Thoracic aorta (tissue), 2 donors: Measurements from ENCODE around the gene STIP1. TPM values are rescaled to one million over a fixed set of nuclear protein-coding genes. Genes with fewer than 3 reads are reported as not detected.

Experiments used
- ATAC-seq: fragments of 150-250 bp; one replicate; pipeline ENCODE4 v1.8.0; 2017; ENCODE audit warnings: low read depth; ENCODE audit not compliant: insufficient number of reproducible peaks, low FRiP score
- DNase-seq: peaks from one replicate; pipeline ENCODE4 v3.0.0-alpha.2; 2020; ENCODE audit warnings: low spot score
- H3K27ac ChIP-seq, 2 donors: fragments of 200-600 bp; sonication (generic); 1 replicate in 1 of 2; 2 replicates in 1 of 2; pipeline ENCODE4 v1.5.1; 2016; ENCODE audit warnings: mild to moderate bottlenecking in 2 of 2, moderate library complexity in 2 of 2
- H3K27me3 ChIP-seq: fragments of 200-600 bp; sonication (generic); replicated peaks from 2 replicates; pipeline ENCODE4 v1.6.0; 2016; ENCODE audit warnings: mild to moderate bottlenecking; ENCODE audit not compliant: insufficient read depth
- H3K36me3 ChIP-seq: fragments of 200-600 bp; sonication (generic); one replicate; pipeline ENCODE4 v1.5.1; 2016
- H3K4me1 ChIP-seq, 2 donors: fragments of 200-600 bp; sonication (generic); 1 replicate in 1 of 2; 2 replicates in 1 of 2; pipeline versions ENCODE4 v1.5.1 to v1.6.0; 2016; ENCODE audit warnings: low read depth in 2 of 2, mild to moderate bottlenecking in 1 of 2; ENCODE audit not compliant: control insufficient read depth in 1 of 2
- H3K4me3 ChIP-seq: fragments of 200-600 bp; sonication (generic); 2 replicates; pipeline ENCODE4 v1.5.1; 2016; ENCODE audit warnings: mild to moderate bottlenecking
- H3K9me3 ChIP-seq: fragments of 200-600 bp; sonication (generic); 2 replicates; pipeline ENCODE4 v1.5.1; 2016
- CTCF ChIP-seq: fragments of 200-600 bp; sonication (generic); IDR thresholded peaks from one replicate; pipeline ENCODE4 v1.5.1; 2019; ENCODE audit warnings: antibody characterized with exemption
- total RNA-seq, 2 donors: library from RNA; depleted of rRNA; stranded (reverse); fragments of >200 nt; gene quantifications; one replicate each; pipeline versions ENCODE4 v1.1.0 to v1.2.3, GENCODE V29; 2016

Gene STIP1
- total RNA-seq, 2 donors from 2014 or later: 74.7 to 91.2 TPM

- Histone ChIP-seq H3K27ac (no peak overlapping the region), H3K36me3 (no peaks in the 10 kb centered on the region), H3K4me1 (no peaks in the 10 kb centered on the region), H3K27me3 (no peaks in the 10 kb centered on the region), H3K9me3 (no peaks in the 10 kb centered on the region), H3K4me3 (no peak overlapping the region)
- ATAC-seq (no peak), DNase-seq (no peak)
- no peak for TF ChIP-seq CTCF
These were observed 44.7 kb upstream of the STIP1 start for GRCh38 chr11:64141081-64141783.

GRCh38 chr11:64144587-64145472, 41.1 kb upstream of the STIP1 start:
- Histone ChIP-seq H3K4me3 (no peak overlapping the region), H3K36me3 (no peaks in the 10 kb centered on the region), H3K4me1 (peaks cover 0 to 6% of the 10 kb centered on the region in 2 donors), H3K27me3 (no peaks in the 10 kb centered on the region), H3K27ac (no peak overlapping the region), H3K9me3 (no peaks in the 10 kb centered on the region)
- ATAC-seq: no peak
- TF ChIP-seq CTCF: no peak
- no peak for DNase-seq

GRCh38 chr11:64146036-64146955, 39.7 kb upstream of the STIP1 start:
- no peaks in the 10 kb centered on the region for H3K9me3 ChIP-seq
- no peak overlapping the region for H3K27ac ChIP-seq
- H3K4me1 ChIP-seq: peaks cover 0 to 6% of the 10 kb centered on the region in 2 donors
- H3K36me3 ChIP-seq: no peaks in the 10 kb centered on the region
- TF ChIP-seq CTCF: no peak
- H3K4me3 ChIP-seq: no peak overlapping the region
- no peak for ATAC-seq
- H3K27me3 ChIP-seq: no peaks in the 10 kb centered on the region
- no peak for DNase-seq

GRCh38 chr11:64148226-64148916, 37.6 kb upstream of the STIP1 start:
- ATAC-seq (no peak), DNase-seq (no peak)
- H3K27ac ChIP-seq: no peak overlapping the region
- no peaks in the 10 kb centered on the region for H3K27me3 ChIP-seq
- peaks cover 0 to 6% of the 10 kb centered on the region in 2 donors for H3K4me1 ChIP-seq
- H3K36me3 ChIP-seq: no peaks in the 10 kb centered on the region
- peak; percentile 86 for TF ChIP-seq CTCF
- H3K9me3 ChIP-seq: no peaks in the 10 kb centered on the region
- peak overlapping the region; percentile 59 for H3K4me3 ChIP-seq
